Activated B cell treated with CpG ODN at 0.5 μM for 24 hours (primary cell): ENCODE measurements around the gene ADGRG2. TPM values are rescaled to one million over a fixed set of nuclear protein-coding genes. Genes with fewer than 3 reads are reported as not detected.

Experiments used
- ATAC-seq: fragments of 200-7000 bp; cut with Tn5 transposase; one replicate; pipeline ENCODE4 v1.10.0; 2021; ENCODE audit warnings: low read depth, mild to moderate bottlenecking, moderate library complexity
- CTCF ChIA-PET: fragments of 350-600 bp; sonication (Branson Sonifier 250); formaldehyde crosslinking; loops from one replicate; lab custom pipeline; 2021; ENCODE audit warnings: antibody characterized with exemption; lab: Charles Lee
- POLR2A ChIA-PET: fragments of 350-600 bp; sonication (Branson Sonifier 250); formaldehyde crosslinking; loops from one replicate; lab custom pipeline; 2021; ENCODE audit warnings: antibody characterized with exemption; lab: Charles Lee
- DNase-seq: peaks from one replicate; pipeline ENCODE4 v3.0.0; 2022
- H3K27ac Mint-ChIP-seq: one replicate; pipeline ENCODE4 v1.8.0; 2020; ENCODE audit warnings: mixed read lengths
- H3K27me3 Mint-ChIP-seq: one replicate; pipeline ENCODE4 v1.8.0; 2021; ENCODE audit warnings: mixed read lengths
- H3K36me3 Mint-ChIP-seq: one replicate; pipeline ENCODE4 v1.8.0; 2021; ENCODE audit warnings: low read depth, mixed read lengths
- H3K4me1 Mint-ChIP-seq: one replicate; pipeline ENCODE4 v1.8.0; 2021; ENCODE audit warnings: mixed read lengths
- H3K4me3 Mint-ChIP-seq: one replicate; pipeline ENCODE4 v1.8.0; 2020; ENCODE audit warnings: mild to moderate bottlenecking, mixed read lengths
- H3K9me3 Mint-ChIP-seq: one replicate; pipeline ENCODE4 v1.8.0; 2020; ENCODE audit warnings: mixed read lengths
- CTCF ChIP-seq: fragments of 200-600 bp; IDR thresholded peaks from one replicate; pipeline ENCODE4 v1.8.0; 2022; ENCODE audit warnings: antibody characterized with exemption, mild to moderate bottlenecking
- intact Hi-C: fragments of 100-400 bp; cut with micrococcal nuclease; formaldehyde crosslinking; loops from one replicate; pipeline ENCODE4 v1.15.1; 2024
- total RNA-seq: library from RNA; stranded (reverse); gene quantifications from 2 replicates; pipeline ENCODE4 v1.2.3, GENCODE V29; 2022

ADGRG2 gene
- total RNA-seq, 1 donor from 2014 or later, result not detected

DNA sequence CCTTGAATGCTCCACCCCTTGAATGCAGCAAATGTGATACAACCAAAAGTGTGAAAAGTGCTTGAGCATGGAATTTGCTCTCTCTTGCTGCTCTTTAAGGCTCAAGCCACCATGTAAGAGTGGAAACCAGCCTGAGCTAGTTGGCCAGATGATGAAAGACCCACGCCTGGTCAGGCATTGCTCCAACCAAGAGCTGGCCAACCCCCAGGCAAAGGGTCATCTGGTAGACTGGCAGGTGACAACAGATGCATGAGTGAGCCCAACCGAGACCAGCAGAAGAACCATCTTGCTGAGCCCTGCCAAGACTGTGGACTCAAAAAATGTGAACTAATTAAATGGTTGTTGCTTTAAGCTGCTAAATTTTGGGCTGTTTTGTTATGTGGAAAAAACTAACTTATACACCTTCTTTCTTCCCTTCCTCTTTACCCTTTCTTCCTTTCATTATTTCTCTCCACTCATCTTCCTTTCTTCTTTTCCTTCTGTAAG is 32.7 kb downstream of the ADGRG2 start:
- DNase-seq (no peak), ATAC-seq (no peak)
- no peaks in the 10 kb centered on the region for H3K36me3 Mint-ChIP-seq
- no peak overlapping the region for H3K27ac Mint-ChIP-seq
- no peak for TF ChIP-seq CTCF
- intact Hi-C loops, result no loop called here
- CTCF ChIA-PET, result no interaction called here
- H3K9me3 Mint-ChIP-seq, result peaks cover 12% of the 10 kb centered on the region
- POLR2A ChIA-PET, result no interaction called here
- no peaks in the 10 kb centered on the region for H3K4me1 Mint-ChIP-seq
- H3K4me3 Mint-ChIP-seq, result no peak overlapping the region
- H3K27me3 Mint-ChIP-seq, result peaks cover 2% of the 10 kb centered on the region

DNA sequence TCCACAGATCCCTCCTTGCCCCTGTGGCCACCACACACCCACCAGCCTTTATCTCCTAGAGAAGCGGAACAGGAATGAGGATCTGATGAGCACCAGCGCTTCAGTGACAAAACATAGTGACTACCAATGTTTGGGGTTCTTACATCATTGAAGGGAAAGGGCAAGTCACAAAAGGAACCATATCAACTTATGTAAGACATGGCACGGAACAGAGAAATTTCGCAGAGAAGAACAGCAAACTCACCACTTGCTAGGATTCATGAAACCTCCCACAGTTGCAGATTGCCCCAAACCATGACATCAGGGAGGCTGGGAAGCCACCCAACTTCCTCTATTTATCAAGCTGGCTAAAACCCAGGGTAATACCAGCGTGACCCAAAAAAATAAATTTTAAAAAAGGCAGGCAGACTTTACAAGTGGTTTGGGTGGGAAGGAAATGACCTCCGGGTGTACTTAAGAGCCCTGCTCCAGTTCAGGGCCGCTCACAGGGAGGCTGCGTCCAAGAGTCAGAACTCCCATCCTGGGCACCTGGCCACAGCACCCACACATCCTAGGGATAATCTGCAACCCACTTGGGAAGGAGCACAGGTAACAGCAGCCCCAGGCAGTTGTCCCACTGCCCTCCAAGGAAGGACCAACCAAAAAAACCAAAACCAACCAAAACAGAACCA is 36.0 kb downstream of the ADGRG2 start:
- POLR2A ChIA-PET, result no interaction called here
- Mint-ChIP-seq H3K4me3 (no peak overlapping the region), H3K9me3 (peaks cover 12% of the 10 kb centered on the region), H3K36me3 (no peaks in the 10 kb centered on the region), H3K4me1 (no peaks in the 10 kb centered on the region), H3K27ac (no peak overlapping the region), H3K27me3 (peaks cover 2% of the 10 kb centered on the region)
- ATAC-seq (no peak), DNase-seq (no peak)
- TF ChIP-seq CTCF, result no peak
- CTCF ChIA-PET, result no interaction called here
- intact Hi-C loops, result no loop called here

- DNase-seq, result no peak
- no peak overlapping the region for H3K4me3 Mint-ChIP-seq
- H3K4me1 Mint-ChIP-seq, result no peaks in the 10 kb centered on the region
- no peak for ATAC-seq
- intact Hi-C loops, result no loop called here
- CTCF ChIA-PET, result no interaction called here
- peaks cover 9% of the 10 kb centered on the region for H3K9me3 Mint-ChIP-seq
- H3K36me3 Mint-ChIP-seq, result no peaks in the 10 kb centered on the region
- no peaks in the 10 kb centered on the region for H3K27me3 Mint-ChIP-seq
- no peak for TF ChIP-seq CTCF
- POLR2A ChIA-PET, result no interaction called here
- H3K27ac Mint-ChIP-seq, result no peak overlapping the region
Measured at GRCh38 chrX:19085666-19086065, 36.6 kb downstream of the ADGRG2 start.

DNA sequence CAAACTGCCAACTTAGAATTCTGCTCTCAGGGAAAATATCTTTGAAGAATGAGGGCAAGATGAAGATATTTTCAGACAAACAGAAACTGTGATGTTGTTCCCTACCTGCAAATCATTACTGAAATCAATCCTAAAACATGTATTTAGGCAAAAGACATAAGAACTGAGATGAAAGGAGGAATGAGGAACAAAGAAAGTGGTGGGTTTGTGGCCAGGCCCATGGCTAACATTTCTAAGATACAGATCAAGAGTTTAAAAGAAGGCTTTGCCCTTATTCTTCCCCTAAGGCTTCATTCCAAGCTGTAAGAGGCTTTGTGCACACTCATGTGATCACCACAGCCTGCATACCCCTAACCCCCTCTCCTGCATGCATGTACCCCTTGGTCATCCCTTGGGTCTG is 46.5 kb downstream of the ADGRG2 start:
- H3K27ac Mint-ChIP-seq, result no peak overlapping the region
- no peaks in the 10 kb centered on the region for H3K27me3 Mint-ChIP-seq
- ATAC-seq (no peak), DNase-seq (no peak)
- ChIA-PET POLR2A (no interaction called here), CTCF (no interaction called here)
- intact Hi-C loops, result no loop called here
- no peak overlapping the region for H3K4me3 Mint-ChIP-seq
- no peak for TF ChIP-seq CTCF
- H3K4me1 Mint-ChIP-seq, result no peaks in the 10 kb centered on the region
- H3K9me3 Mint-ChIP-seq, result no peaks in the 10 kb centered on the region
- no peaks in the 10 kb centered on the region for H3K36me3 Mint-ChIP-seq

DNA sequence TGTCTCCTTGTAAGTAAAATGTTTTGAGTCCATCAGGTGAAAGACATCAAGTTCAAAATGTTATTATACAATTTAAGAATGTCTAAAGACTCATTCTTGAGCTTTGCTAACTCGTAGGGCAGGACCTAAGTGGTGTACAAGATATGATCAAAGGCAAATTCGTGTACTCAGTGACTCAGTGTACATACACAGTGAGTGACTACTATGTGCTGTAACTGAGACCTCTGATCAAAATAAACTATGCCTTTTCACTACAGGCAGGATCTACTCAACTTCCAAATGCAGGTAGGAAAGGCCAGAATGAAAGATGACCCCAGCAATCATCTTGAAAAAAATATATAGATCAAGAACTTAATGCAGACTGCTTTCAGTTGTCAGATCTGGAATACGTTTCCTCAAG is 49.9 kb downstream of the ADGRG2 start:
- TF ChIP-seq CTCF, result no peak
- no peaks in the 10 kb centered on the region for H3K27me3 Mint-ChIP-seq
- ATAC-seq, result no peak
- no peak overlapping the region for H3K4me3 Mint-ChIP-seq
- no peak for DNase-seq
- POLR2A ChIA-PET, result no interaction called here
- CTCF ChIA-PET, result no interaction called here
- no peaks in the 10 kb centered on the region for H3K4me1 Mint-ChIP-seq
- H3K36me3 Mint-ChIP-seq, result no peaks in the 10 kb centered on the region
- no peak overlapping the region for H3K27ac Mint-ChIP-seq
- no peaks in the 10 kb centered on the region for H3K9me3 Mint-ChIP-seq
- intact Hi-C loops, result no loop called here
